Activated naive CD8-positive, alpha-beta T cell treated with anti-CD3 and anti-CD28 coated beads, Interleukin-2, amount 50 U/mL, for 24 hours (primary cell): ENCODE measurements around the gene PRXL2A.
A peak's percentile ranks its signal among the peaks of the same experiment; 100 is the strongest.

Experiments used
- ATAC-seq: fragments of 150-1000 bp; cut with Tn5 transposase; one replicate; pipeline ENCODE4 v1.10.0; 2021
- DNase-seq: peaks from one replicate; pipeline ENCODE4 v3.0.0; 2021
- H3K27ac Mint-ChIP-seq: one replicate; pipeline ENCODE4 v1.8.0; 2021; ENCODE audit warnings: mild to moderate bottlenecking, mixed read lengths
- H3K27me3 Mint-ChIP-seq: one replicate; pipeline ENCODE4 v1.8.0; 2021; ENCODE audit warnings: mixed read lengths
- H3K36me3 Mint-ChIP-seq: one replicate; pipeline ENCODE4 v1.8.0; 2021; ENCODE audit warnings: low read depth, mixed read lengths
- H3K4me1 Mint-ChIP-seq: one replicate; pipeline ENCODE4 v1.8.0; 2021; ENCODE audit warnings: mixed read lengths
- H3K4me3 Mint-ChIP-seq: one replicate; pipeline ENCODE4 v1.8.0; 2021; ENCODE audit warnings: mild to moderate bottlenecking, moderate library complexity, mixed read lengths
- H3K9me3 Mint-ChIP-seq: one replicate; pipeline ENCODE4 v1.8.0; 2021; ENCODE audit warnings: mixed read lengths

PRXL2A gene

GRCh38 chr10:80405035-80405434 is 3.3 kb upstream of the PRXL2A start:
- ATAC-seq, result no peak
- H3K36me3 Mint-ChIP-seq, result no peaks in the 10 kb centered on the region
- H3K9me3 Mint-ChIP-seq, result no peaks in the 10 kb centered on the region
- peaks cover 6% of the 10 kb centered on the region for H3K27me3 Mint-ChIP-seq
- H3K27ac Mint-ChIP-seq, result no peak overlapping the region
- no peak overlapping the region for H3K4me3 Mint-ChIP-seq
- peaks cover 16% of the 10 kb centered on the region for H3K4me1 Mint-ChIP-seq
- no peak for DNase-seq

- Mint-ChIP-seq H3K27me3 (peaks cover 6% of the 10 kb centered on the region), H3K4me3 (no peak overlapping the region)
Observed at GRCh38 chr10:80405626-80406025, 2.7 kb upstream of the PRXL2A start.

GRCh38 chr10:80406204-80406603 is 2.1 kb upstream of the PRXL2A start:
- H3K4me3 Mint-ChIP-seq, result no peak overlapping the region
- no peaks in the 10 kb centered on the region for H3K9me3 Mint-ChIP-seq
- no peak overlapping the region for H3K27ac Mint-ChIP-seq
- ATAC-seq (no peak), DNase-seq (no peak)
- peaks cover 26% of the 10 kb centered on the region for H3K4me1 Mint-ChIP-seq
- no peaks in the 10 kb centered on the region for H3K36me3 Mint-ChIP-seq
- peaks cover 6% of the 10 kb centered on the region for H3K27me3 Mint-ChIP-seq

More at GRCh38 chr10:80405626-80406025, 2.7 kb upstream of the PRXL2A start:
- no peaks in the 10 kb centered on the region for H3K9me3 Mint-ChIP-seq
- no peaks in the 10 kb centered on the region for H3K36me3 Mint-ChIP-seq
- ATAC-seq (no peak), DNase-seq (no peak)
- H3K4me1 Mint-ChIP-seq, result peaks cover 22% of the 10 kb centered on the region
- no peak overlapping the region for H3K27ac Mint-ChIP-seq

- ATAC-seq, result peak; percentile 85
- peaks cover 6% of the 10 kb centered on the region for H3K27me3 Mint-ChIP-seq
- peak; percentile 72 for DNase-seq
- no peaks in the 10 kb centered on the region for H3K9me3 Mint-ChIP-seq
- H3K4me1 Mint-ChIP-seq, result peaks cover 38% of the 10 kb centered on the region
- peak overlapping the region; percentile 82 for H3K4me3 Mint-ChIP-seq
- peak overlapping the region; percentile 95 for H3K27ac Mint-ChIP-seq
- no peaks in the 10 kb centered on the region for H3K36me3 Mint-ChIP-seq
Observed at GRCh38 chr10:80407812-80408241, 524 bp upstream of the PRXL2A start.

GRCh38 chr10:80409121-80409520 is 770 bp downstream of the PRXL2A start:
- H3K27ac Mint-ChIP-seq, result peak overlapping the region; percentile 14
- peak overlapping the region; percentile 82 for H3K4me3 Mint-ChIP-seq
- ATAC-seq (no peak), DNase-seq (no peak)
- H3K9me3 Mint-ChIP-seq, result no peaks in the 10 kb centered on the region
- H3K27me3 Mint-ChIP-seq, result peaks cover 6% of the 10 kb centered on the region
- no peaks in the 10 kb centered on the region for H3K36me3 Mint-ChIP-seq
- peaks cover 49% of the 10 kb centered on the region for H3K4me1 Mint-ChIP-seq

- Mint-ChIP-seq H3K36me3 (no peaks in the 10 kb centered on the region), H3K4me3 (peak overlapping the region; percentile 42), H3K9me3 (no peaks in the 10 kb centered on the region), H3K4me1 (peaks cover 51% of the 10 kb centered on the region), H3K27me3 (peaks cover 6% of the 10 kb centered on the region), H3K27ac (peak overlapping the region; percentile 60)
- no peak for ATAC-seq
- DNase-seq, result no peak
Observed at GRCh38 chr10:80410122-80410521, 1.8 kb downstream of the PRXL2A start.

GRCh38 chr10:80410578-80411145 is 2.3 kb downstream of the PRXL2A start:
- Mint-ChIP-seq H3K27me3 (peaks cover 6% of the 10 kb centered on the region), H3K4me3 (no peak overlapping the region), H3K4me1 (peaks cover 51% of the 10 kb centered on the region), H3K36me3 (no peaks in the 10 kb centered on the region), H3K9me3 (no peaks in the 10 kb centered on the region), H3K27ac (no peak overlapping the region)
- ATAC-seq (no peak), DNase-seq (no peak)

- ATAC-seq, result no peak
- H3K9me3 Mint-ChIP-seq, result no peaks in the 10 kb centered on the region
- H3K4me3 Mint-ChIP-seq, result no peak overlapping the region
- H3K4me1 Mint-ChIP-seq, result peaks cover 51% of the 10 kb centered on the region
- DNase-seq, result no peak
- H3K27ac Mint-ChIP-seq, result no peak overlapping the region
- H3K27me3 Mint-ChIP-seq, result peaks cover 6% of the 10 kb centered on the region
- H3K36me3 Mint-ChIP-seq, result no peaks in the 10 kb centered on the region
Observed at GRCh38 chr10:80411267-80411668, 2.9 kb downstream of the PRXL2A start.

GRCh38 chr10:80411681-80412220 is 3.4 kb downstream of the PRXL2A start:
- H3K4me1 Mint-ChIP-seq, result peaks cover 51% of the 10 kb centered on the region
- no peak overlapping the region for H3K27ac Mint-ChIP-seq
- ATAC-seq (no peak), DNase-seq (no peak)
- peaks cover 6% of the 10 kb centered on the region for H3K27me3 Mint-ChIP-seq
- no peaks in the 10 kb centered on the region for H3K36me3 Mint-ChIP-seq
- H3K4me3 Mint-ChIP-seq, result no peak overlapping the region
- no peaks in the 10 kb centered on the region for H3K9me3 Mint-ChIP-seq

- H3K4me3 Mint-ChIP-seq, result no peak overlapping the region
- peak overlapping the region; percentile 5 for H3K27ac Mint-ChIP-seq
- peak; percentile 11 for ATAC-seq
Observed at GRCh38 chr10:80412486-80412885, 4.1 kb downstream of the PRXL2A start.

GRCh38 chr10:80413271-80413996 is 5.1 kb downstream of the PRXL2A start:
- no peak for DNase-seq
- no peaks in the 10 kb centered on the region for H3K27me3 Mint-ChIP-seq
- H3K36me3 Mint-ChIP-seq, result no peaks in the 10 kb centered on the region
- peak overlapping the region; percentile 5 for H3K27ac Mint-ChIP-seq
- no peak overlapping the region for H3K4me3 Mint-ChIP-seq
- peaks cover 43% of the 10 kb centered on the region for H3K4me1 Mint-ChIP-seq
- H3K9me3 Mint-ChIP-seq, result no peaks in the 10 kb centered on the region
- peak; percentile 25 for ATAC-seq

More at GRCh38 chr10:80412486-80412885, 4.1 kb downstream of the PRXL2A start:
- no peaks in the 10 kb centered on the region for H3K9me3 Mint-ChIP-seq
- H3K4me1 Mint-ChIP-seq, result peaks cover 48% of the 10 kb centered on the region
- DNase-seq, result peak; percentile 21
- H3K36me3 Mint-ChIP-seq, result no peaks in the 10 kb centered on the region
- peaks cover 5% of the 10 kb centered on the region for H3K27me3 Mint-ChIP-seq

- no peak overlapping the region for H3K27ac Mint-ChIP-seq
- no peak for ATAC-seq
Observed at GRCh38 chr10:80414142-80414895, 6.0 kb downstream of the PRXL2A start.

GRCh38 chr10:80415734-80416478 is 7.6 kb downstream of the PRXL2A start:
- H3K27ac Mint-ChIP-seq, result no peak overlapping the region
- H3K36me3 Mint-ChIP-seq, result no peaks in the 10 kb centered on the region
- ATAC-seq (no peak), DNase-seq (no peak)
- H3K4me1 Mint-ChIP-seq, result peaks cover 26% of the 10 kb centered on the region
- no peaks in the 10 kb centered on the region for H3K9me3 Mint-ChIP-seq
- H3K4me3 Mint-ChIP-seq, result no peak overlapping the region
- no peaks in the 10 kb centered on the region for H3K27me3 Mint-ChIP-seq

More at GRCh38 chr10:80414142-80414895, 6.0 kb downstream of the PRXL2A start:
- Mint-ChIP-seq H3K4me1 (peaks cover 39% of the 10 kb centered on the region), H3K36me3 (no peaks in the 10 kb centered on the region), H3K27me3 (no peaks in the 10 kb centered on the region), H3K9me3 (no peaks in the 10 kb centered on the region), H3K4me3 (no peak overlapping the region)
- DNase-seq, result no peak

- Mint-ChIP-seq H3K4me3 (no peak overlapping the region), H3K27me3 (no peaks in the 10 kb centered on the region), H3K4me1 (peaks cover 25% of the 10 kb centered on the region), H3K36me3 (no peaks in the 10 kb centered on the region), H3K27ac (no peak overlapping the region), H3K9me3 (no peaks in the 10 kb centered on the region)
- no peak for ATAC-seq
- no peak for DNase-seq
Observed at GRCh38 chr10:80416479-80417098, 8.2 kb downstream of the PRXL2A start.
